Astrocyte of the cerebellum (primary cell): ENCODE measurements around the gene APOC1.

Experiments used
- DNase-seq: peaks from one replicate; pipeline ENCODE4 v3.0.0-alpha.2; 2011; ENCODE audit warnings: low read depth
- H3K4me3 ChIP-seq: 2 replicates; pipeline ENCODE4 v1.5.1; 2011; ENCODE audit warnings: mild to moderate bottlenecking, low read depth, low read length, moderate library complexity
- in situ Hi-C: cut with HindIII; loops from 2 replicates; pipeline ENCODE4 v1.10.0; 2017; ENCODE audit warnings: low sequenced_read_pairs
- TF ChIP-seq, protein P1 (sequence below): IDR thresholded peaks from 2 replicates; pipeline ENCODE4 v1.5.1; 2012; ENCODE audit warnings: low read length, low read depth, moderate library complexity, mild to moderate bottlenecking; ENCODE audit errors: missing control alignments

Gene APOC1

DNA sequence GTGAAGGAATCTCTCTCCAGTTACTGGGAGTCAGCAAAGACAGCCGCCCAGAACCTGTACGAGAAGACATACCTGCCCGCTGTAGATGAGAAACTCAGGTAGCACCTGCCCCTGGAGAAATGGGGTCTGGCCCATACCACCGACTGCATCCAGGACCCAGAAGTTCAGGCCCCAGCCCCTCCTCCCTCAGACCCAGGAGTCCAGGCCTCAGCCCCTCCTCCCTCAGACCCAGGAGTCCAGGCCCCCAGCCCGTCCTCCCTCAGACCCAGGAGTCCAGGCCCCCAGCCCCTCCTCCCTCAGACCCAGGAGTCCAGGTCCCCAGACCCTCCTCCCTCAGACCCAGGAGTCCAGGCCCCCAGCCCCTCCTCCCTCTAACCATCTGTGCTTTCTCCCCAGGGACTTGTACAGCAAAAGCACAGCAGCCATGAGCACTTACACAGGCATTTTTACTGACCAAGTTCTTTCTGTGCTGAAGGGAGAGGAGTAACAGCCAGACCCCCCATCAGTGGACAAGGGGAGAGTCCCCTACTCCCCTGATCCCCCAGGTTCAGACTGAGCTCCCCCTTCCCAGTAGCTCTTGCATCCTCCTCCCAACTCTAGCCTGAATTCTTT lies 34.5 kb downstream of the APOC1 start:
- no peak for DNase-seq
- TF ChIP-seq, protein P1, sequence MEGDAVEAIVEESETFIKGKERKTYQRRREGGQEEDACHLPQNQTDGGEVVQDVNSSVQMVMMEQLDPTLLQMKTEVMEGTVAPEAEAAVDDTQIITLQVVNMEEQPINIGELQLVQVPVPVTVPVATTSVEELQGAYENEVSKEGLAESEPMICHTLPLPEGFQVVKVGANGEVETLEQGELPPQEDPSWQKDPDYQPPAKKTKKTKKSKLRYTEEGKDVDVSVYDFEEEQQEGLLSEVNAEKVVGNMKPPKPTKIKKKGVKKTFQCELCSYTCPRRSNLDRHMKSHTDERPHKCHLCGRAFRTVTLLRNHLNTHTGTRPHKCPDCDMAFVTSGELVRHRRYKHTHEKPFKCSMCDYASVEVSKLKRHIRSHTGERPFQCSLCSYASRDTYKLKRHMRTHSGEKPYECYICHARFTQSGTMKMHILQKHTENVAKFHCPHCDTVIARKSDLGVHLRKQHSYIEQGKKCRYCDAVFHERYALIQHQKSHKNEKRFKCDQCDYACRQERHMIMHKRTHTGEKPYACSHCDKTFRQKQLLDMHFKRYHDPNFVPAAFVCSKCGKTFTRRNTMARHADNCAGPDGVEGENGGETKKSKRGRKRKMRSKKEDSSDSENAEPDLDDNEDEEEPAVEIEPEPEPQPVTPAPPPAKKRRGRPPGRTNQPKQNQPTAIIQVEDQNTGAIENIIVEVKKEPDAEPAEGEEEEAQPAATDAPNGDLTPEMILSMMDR: no peak
- in situ Hi-C loops: no loop called here
- no peak overlapping the region for H3K4me3 ChIP-seq

DNA sequence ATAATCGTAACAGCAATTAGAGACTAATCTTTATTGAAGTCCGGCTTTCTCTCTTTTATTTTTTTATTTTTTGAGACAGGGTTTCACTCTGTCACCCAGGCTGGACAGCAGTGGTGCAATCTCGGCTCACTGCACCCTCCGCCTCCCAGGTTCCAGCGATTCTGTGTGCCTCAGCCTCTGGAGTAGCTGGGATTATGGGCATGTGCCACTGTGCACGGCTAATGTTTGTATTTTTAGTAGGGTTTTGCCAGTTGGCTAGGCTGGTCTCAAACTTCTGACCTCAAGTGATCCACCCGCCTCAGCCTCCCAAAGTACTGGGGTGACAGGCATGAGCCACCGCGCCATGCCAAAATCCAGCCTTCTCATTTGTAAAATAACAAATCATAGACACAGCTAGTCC lies 35.1 kb downstream of the APOC1 start:
- no peak overlapping the region for H3K4me3 ChIP-seq
- TF ChIP-seq, protein P1: no peak
- in situ Hi-C loops: no loop called here
- DNase-seq: no peak

DNA sequence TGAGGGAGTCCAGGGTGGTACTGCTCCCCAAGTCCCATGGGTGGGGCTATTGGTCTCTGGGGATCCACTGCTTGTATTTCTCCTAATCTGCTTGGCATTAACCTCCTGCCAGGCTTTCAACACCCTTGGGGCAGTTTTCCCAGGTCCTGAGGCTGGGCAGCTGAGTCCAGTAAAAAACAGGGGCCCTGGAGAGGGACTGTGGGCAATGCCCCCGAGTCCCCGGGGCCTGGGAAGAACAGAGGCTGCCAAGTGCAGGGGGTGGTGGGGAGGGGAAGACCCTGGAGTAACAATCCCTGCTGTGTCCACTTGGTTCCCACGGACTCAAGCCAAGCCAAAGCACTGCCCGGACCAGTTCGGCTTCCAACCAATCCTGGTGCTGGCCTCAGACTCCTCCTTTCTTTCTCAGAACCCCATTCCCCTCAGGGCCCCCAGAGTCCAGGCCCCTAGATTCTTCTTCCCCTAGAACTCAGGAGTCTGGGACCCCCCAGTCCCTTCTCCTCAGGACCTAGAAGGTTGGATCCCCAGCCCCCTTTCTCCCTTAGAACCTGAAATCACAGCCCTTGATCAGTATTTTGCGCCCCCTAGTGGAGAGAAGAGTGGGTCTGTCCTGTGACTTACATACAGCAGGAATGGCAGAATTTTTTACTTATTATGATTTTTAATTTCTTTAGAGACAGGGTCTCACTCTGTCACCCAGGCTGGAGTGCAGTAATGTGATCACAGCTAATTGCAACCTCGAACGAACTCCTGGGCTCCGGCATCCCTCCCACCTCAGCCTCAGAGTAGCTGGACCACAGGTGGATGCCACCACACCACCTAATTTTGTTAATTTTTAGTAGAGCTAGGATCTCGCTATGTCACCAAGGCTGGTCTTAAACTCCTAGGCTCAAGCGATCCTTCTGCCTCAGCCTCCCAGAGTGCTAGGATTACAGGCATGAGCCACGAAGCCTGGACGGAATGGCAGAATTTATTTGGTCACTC lies 37.1 kb downstream of the APOC1 start:
- H3K4me3 ChIP-seq: no peak overlapping the region
- in situ Hi-C loops: loop anchor here (5.0 to 10.0 kb wide), 2 partner anchors 39 to 217 kb away; partner anchors contain the start of gene APOC1
- TF ChIP-seq, protein P1: peak; percentile 83
- peak; percentile 74 for DNase-seq

DNA sequence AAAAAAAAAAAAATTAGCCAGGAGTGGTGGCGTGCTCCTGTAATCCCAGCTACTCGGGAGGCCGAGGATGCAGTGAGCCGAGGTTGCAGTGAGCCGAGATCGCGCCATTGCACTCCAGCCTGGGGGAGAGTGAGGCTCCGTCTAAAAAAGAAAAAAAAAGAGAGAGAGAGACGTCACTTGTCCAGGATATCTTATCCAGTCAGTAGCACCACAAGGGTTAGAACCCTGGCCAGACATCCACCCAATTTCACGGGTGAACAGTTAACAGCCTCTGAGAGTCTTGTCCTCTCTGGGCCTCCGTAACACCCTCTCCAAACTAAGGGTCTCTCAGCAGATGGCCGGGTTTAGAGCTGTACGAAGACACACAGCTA lies 39.9 kb downstream of the APOC1 start:
- DNase-seq: no peak
- TF ChIP-seq, protein P1: no peak
- in situ Hi-C loops: loop anchor here (5.0 to 10.0 kb wide), 2 partner anchors 42 to 219 kb away; partner anchors contain the start of gene APOC1
- peak overlapping the region; percentile 94 for H3K4me3 ChIP-seq

DNA sequence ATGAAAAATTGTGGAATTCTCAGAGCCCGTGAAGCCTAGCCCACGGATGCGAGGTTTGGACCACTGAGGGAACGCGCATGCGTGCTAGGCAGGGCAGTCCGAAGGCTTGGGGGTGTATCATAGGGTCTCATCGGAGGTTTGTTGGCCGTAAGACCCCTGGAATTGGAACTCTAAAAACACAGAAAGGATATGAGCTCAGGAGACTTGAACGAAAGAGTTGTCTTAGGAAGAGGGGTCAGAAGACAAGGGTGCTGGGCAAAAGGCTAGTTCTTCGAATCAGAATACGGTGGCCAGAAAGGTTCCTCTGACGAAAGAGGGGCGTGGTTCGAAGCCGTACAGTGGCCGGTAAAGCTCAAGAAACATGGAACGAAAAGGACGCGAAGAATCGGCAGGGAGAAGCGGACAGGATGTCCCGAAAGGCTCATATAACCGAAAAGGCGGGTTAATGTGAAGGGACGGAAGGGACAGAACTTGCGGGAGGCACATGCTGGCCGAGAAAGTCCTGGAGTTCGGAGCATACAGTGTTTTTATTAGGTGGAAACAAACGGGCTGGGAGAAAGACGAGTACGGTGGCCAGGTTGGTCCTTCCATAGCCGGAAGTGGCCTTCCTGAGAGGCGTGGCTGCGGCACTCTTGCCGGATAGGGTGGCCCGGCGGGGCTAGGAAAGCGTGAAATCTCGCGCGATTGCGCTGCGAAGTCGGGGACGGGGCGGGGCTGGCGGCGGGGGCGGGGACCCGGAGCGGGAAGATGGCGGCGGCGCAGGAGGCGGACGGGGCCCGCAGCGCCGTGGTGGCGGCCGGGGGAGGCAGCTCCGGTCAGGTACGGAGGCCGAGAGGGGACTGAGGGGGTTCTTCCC lies 40.5 kb downstream of the APOC1 start, which contains the start of gene CLPTM1:
CLPTM1 (plus strand) TSS at position 732 of the 856 bp plus-strand sequence; CDS start at position 748, 16 bp downstream.
- TF ChIP-seq, protein P1: no peak
- in situ Hi-C loops: loop anchor here (5.0 to 10.0 kb wide), 2 partner anchors 43 to 220 kb away; partner anchors contain the start of gene APOC1
- peak within 1 kb of the TSS; percentile 94 for H3K4me3 ChIP-seq
- DNase-seq: peak; percentile 90
